ENCODE data around the gene SNRPA1.

Gene SNRPA1

GRCh38 chr15:101310508-101310907 lies 15.5 kb upstream of the SNRPA1 start:
- DNase-seq (ENCODE audit: insufficient read length, low spot score) (no peak), FAIRE-seq (no peak)
- no peak for TF ChIP-seq CTCF (IDR thresholded peaks at IDR 0.05; ENCODE audit: insufficient read depth, missing control alignments)

GRCh38 chr15:101310161-101310480 lies 15.1 kb upstream of the SNRPA1 start:
- DNase-seq (ENCODE audit: insufficient read length, low spot score), result no peak
- TF ChIP-seq CTCF (IDR thresholded peaks at IDR 0.05; ENCODE audit: insufficient read depth, missing control alignments), result no peak
- FAIRE-seq, result no peak

- TF ChIP-seq CTCF (IDR thresholded peaks at IDR 0.05; ENCODE audit: insufficient read depth, missing control alignments), result no peak
- no peak for DNase-seq (ENCODE audit: insufficient read length, low spot score)
- FAIRE-seq, result no peak
These were observed 14.6 kb upstream of the SNRPA1 start for GRCh38 chr15:101309436-101310160.

GRCh38 chr15:101308604-101309435 lies 13.8 kb upstream of the SNRPA1 start:
- DNase-seq (ENCODE audit: insufficient read length, low spot score) (no peak), FAIRE-seq (no peak)
- no peak for TF ChIP-seq CTCF (IDR thresholded peaks at IDR 0.05; ENCODE audit: insufficient read depth, missing control alignments)

GRCh38 chr15:101307897-101308603 lies 13.0 kb upstream of the SNRPA1 start:
- no peak for FAIRE-seq
- DNase-seq (ENCODE audit: insufficient read length, low spot score), result no peak
- TF ChIP-seq CTCF (IDR thresholded peaks at IDR 0.05; ENCODE audit: insufficient read depth, missing control alignments), result no peak

- TF ChIP-seq CTCF (IDR thresholded peaks at IDR 0.05; ENCODE audit: insufficient read depth, missing control alignments), result no peak
- DNase-seq (ENCODE audit: insufficient read length, low spot score), result no peak
- FAIRE-seq, result no peak
These were observed 12.2 kb upstream of the SNRPA1 start for GRCh38 chr15:101307048-101307896.
